Vagina (tissue), 2 donors: ENCODE results near the gene FRG2B. TPM values are rescaled to one million over a fixed set of nuclear protein-coding genes. Genes with fewer than 3 reads are reported as not detected.
"Not testable (repeated sequence)": the region's sequence is repeated elsewhere in the genome, so short reads cannot be mapped to it uniquely, and the experiment has no call there.

Source experiments
- DNase-seq, 2 donors: peaks; one replicate each; pipeline ENCODE4 v3.0.0-alpha.2; 2017; ENCODE audit errors: extremely low spot score in 2 of 2
- H3K27ac ChIP-seq: fragments of 200-600 bp; sonication (generic); one replicate; pipeline ENCODE4 v1.5.1; 2019
- H3K27me3 ChIP-seq: fragments of 200-600 bp; sonication (generic); one replicate; pipeline ENCODE4 v1.5.1; 2019
- H3K36me3 ChIP-seq, 2 donors: fragments of 200-600 bp; sonication (generic); one replicate each; pipeline ENCODE4 v1.5.1; 2017 to 2019
- H3K4me1 ChIP-seq: fragments of 200-600 bp; sonication (generic); one replicate; pipeline ENCODE4 v1.5.1; 2019
- H3K4me3 ChIP-seq, 2 donors: fragments of 200-600 bp; sonication (generic); 1 replicate in 1 of 2; 2 replicates in 1 of 2; pipeline ENCODE4 v1.5.1; 2016 to 2019
- H3K9me3 ChIP-seq: fragments of 200-600 bp; sonication (generic); one replicate; pipeline ENCODE4 v1.5.1; 2019
- POLR2A ChIP-seq, 2 donors: fragments of 450-650 bp; IDR thresholded peaks; one replicate each; pipeline ENCODE4 v1.6.1; 2017; ENCODE audit warnings: antibody characterized with exemption in 2 of 2, mild to moderate bottlenecking in 2 of 2, moderate library complexity in 2 of 2
- POLR2AphosphoS5 ChIP-seq, 2 donors: sonication (generic); formaldehyde crosslinking; IDR thresholded peaks; one replicate each; pipeline ENCODE4 v1.9.0; 2017; ENCODE audit warnings: antibody characterized with exemption in 2 of 2, mild to moderate bottlenecking in 2 of 2, low read depth in 1 of 2; ENCODE audit not compliant: insufficient read depth in 1 of 2
- intact Hi-C: fragments of 100-400 bp; cut with DNase I; formaldehyde crosslinking; loops from one replicate; pipeline ENCODE4 v1.15.1; 2023
- total RNA-seq: library from RNA; depleted of rRNA; stranded (reverse); fragments of >200 nt; gene quantifications from one replicate; pipeline ENCODE4 v1.2.3, GENCODE V29; 2016
- TF ChIP-seq, protein P1 (sequence below), 3 experiments: fragments of 450-650 bp in 2 of 3; fragments of 200-600 bp in 1 of 3; sonication (generic) in 1 of 3; IDR thresholded peaks; one replicate each; pipeline ENCODE4 v1.5.1; 2017 to 2019; ENCODE audit warnings: antibody characterized with exemption in 3 of 3, mild to moderate bottlenecking in 2 of 3, moderate library complexity in 2 of 3

The FRG2B gene
- total RNA-seq, 1 donor from 2014 or later: not detected

DNA sequence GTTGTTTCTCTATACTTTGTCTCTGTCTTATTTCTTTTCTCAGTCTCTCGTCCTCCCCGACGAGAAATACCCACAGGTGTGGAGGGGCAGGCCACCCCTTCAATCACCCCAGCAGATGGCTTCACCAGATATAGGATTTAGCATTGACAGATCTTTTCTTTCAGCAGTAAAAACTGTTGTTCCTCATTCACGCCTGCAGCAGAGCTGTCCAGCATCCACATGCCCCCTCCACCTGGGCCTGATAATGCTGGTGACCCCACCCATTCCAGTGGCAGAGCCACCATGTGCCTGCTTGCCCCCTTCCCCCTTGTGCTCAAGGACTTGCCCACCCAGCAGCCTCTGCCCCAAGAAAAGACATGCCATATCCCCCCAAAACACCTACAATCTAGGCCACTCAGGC lies 15.5 kb downstream of the FRG2B start:
- DNase-seq: no peak
- no peaks in the 10 kb centered on the region for H3K36me3 ChIP-seq
- TF ChIP-seq POLR2AphosphoS5 (IDR thresholded peaks at IDR 0.05; ENCODE audit: insufficient read depth in 1 of 2, low read depth in 1 of 2) (no peak), POLR2A (IDR thresholded peaks at IDR 0.05) (no peak)
- TF ChIP-seq, protein P1, sequence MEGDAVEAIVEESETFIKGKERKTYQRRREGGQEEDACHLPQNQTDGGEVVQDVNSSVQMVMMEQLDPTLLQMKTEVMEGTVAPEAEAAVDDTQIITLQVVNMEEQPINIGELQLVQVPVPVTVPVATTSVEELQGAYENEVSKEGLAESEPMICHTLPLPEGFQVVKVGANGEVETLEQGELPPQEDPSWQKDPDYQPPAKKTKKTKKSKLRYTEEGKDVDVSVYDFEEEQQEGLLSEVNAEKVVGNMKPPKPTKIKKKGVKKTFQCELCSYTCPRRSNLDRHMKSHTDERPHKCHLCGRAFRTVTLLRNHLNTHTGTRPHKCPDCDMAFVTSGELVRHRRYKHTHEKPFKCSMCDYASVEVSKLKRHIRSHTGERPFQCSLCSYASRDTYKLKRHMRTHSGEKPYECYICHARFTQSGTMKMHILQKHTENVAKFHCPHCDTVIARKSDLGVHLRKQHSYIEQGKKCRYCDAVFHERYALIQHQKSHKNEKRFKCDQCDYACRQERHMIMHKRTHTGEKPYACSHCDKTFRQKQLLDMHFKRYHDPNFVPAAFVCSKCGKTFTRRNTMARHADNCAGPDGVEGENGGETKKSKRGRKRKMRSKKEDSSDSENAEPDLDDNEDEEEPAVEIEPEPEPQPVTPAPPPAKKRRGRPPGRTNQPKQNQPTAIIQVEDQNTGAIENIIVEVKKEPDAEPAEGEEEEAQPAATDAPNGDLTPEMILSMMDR (IDR thresholded peaks at IDR 0.05): no peak
- no peaks in the 10 kb centered on the region for H3K27me3 ChIP-seq
- no peaks in the 10 kb centered on the region for H3K4me1 ChIP-seq
- H3K9me3 ChIP-seq: no peaks in the 10 kb centered on the region
- no peak overlapping the region for H3K27ac ChIP-seq
- intact Hi-C loops: no loop called here
- no peak overlapping the region for H3K4me3 ChIP-seq

DNA sequence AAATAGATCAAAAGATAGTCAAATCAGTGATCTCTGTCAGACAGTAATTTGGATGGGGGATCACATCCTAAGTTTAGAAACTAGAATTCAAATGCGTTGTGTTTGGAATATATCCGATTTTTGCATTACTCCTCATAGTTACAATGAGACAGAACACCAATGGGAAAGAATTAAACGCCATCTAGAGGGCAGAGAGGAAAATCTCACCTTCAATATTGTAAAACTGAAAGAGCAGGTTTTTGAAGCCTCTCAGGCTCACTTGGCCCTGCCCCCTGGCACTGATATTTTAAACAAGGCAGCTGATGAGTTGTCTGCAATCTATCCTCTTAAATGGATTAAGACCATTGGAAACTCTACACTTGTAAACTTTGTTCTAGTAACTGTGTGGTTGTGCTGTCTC lies 17.7 kb downstream of the FRG2B start:
- no peaks in the 10 kb centered on the region for H3K27me3 ChIP-seq
- no peaks in the 10 kb centered on the region for H3K4me1 ChIP-seq
- H3K9me3 ChIP-seq: no peaks in the 10 kb centered on the region
- TF ChIP-seq POLR2AphosphoS5 (IDR thresholded peaks at IDR 0.05; ENCODE audit: insufficient read depth in 1 of 2, low read depth in 1 of 2) (no peak), POLR2A (IDR thresholded peaks at IDR 0.05) (no peak)
- TF ChIP-seq, protein P1 (IDR thresholded peaks at IDR 0.05): no peak
- intact Hi-C loops: no loop called here
- H3K27ac ChIP-seq: no peak overlapping the region
- H3K4me3 ChIP-seq: no peak overlapping the region
- DNase-seq: no peak
- no peaks in the 10 kb centered on the region for H3K36me3 ChIP-seq

DNA sequence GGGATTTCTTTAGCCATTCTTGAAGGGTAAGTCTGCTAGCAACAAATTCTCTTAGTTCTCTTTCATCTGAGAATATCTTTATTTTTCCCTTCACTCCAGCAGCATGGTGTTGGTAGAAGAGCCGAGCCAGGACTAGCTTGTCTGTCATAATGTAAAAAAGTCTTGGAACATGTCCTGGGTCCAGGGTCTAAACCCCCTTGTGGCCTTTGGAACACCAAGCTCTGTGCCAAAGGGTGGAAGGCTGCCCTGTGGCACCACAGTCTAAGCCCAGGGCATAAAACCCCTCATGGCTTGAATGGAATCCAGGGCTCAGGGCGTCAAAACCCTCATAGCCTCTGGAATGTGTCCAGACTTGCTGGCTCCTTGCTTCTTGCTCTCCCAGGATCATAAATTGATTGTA lies 23.2 kb downstream of the FRG2B start:
- H3K36me3 ChIP-seq, intact Hi-C loops: not testable (repeated sequence)

DNA sequence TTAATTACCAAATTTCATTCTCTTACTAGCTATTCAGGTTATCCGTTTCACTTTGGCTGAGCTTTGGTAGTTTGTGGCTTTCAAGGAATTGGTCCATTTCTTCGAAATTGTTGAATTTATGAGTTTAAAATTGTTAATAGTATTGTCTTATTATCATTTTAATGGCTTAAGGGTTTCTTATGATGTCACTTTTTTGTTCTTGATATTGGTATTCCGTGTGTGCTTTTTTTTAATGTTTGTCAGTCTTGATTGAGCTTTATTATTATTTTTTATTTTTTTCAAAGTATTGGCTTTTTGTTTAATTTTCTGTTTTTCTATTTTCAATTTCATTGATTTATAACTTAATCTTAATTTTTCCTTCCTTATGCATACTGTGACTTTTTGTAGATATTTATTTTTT lies 25.9 kb downstream of the FRG2B start:
- no peak for TF ChIP-seq POLR2A (IDR thresholded peaks at IDR 0.05)
- TF ChIP-seq POLR2AphosphoS5 (IDR thresholded peaks at IDR 0.05; ENCODE audit: insufficient read depth in 1 of 2, low read depth in 1 of 2): no peak
- TF ChIP-seq, protein P1 (IDR thresholded peaks at IDR 0.05): no peak
- intact Hi-C loops: no loop called here
- H3K4me3 ChIP-seq: no peak overlapping the region
- no peaks in the 10 kb centered on the region for H3K36me3 ChIP-seq
- H3K27me3 ChIP-seq: no peaks in the 10 kb centered on the region
- H3K4me1 ChIP-seq: no peaks in the 10 kb centered on the region
- no peaks in the 10 kb centered on the region for H3K9me3 ChIP-seq
- H3K27ac ChIP-seq: no peak overlapping the region
- DNase-seq: no peak

More for the DNA sequence above, 23.2 kb downstream of the FRG2B start:
- H3K4me1 ChIP-seq, H3K27me3 ChIP-seq, DNase-seq, H3K9me3 ChIP-seq, H3K4me3 ChIP-seq, H3K27ac ChIP-seq: not testable (repeated sequence)

DNA sequence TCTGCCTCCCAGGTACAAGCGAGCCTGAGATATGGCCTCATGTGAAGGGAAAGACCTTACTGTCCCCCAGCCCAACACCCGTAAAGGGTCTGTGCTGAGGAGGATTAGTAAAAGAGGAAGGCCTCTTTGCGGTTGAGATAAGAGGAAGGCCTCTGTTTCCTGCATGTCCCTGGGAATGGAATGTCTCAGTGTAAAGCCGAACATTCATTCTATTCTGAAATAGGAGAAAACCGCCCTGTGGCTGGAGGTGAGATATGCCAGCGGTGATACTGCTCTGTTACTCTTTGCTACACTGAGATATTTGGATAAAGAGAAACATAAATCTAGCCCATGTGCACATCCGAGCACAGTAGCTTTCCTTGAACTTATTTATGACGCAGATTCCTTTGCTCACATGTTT lies 26.7 kb downstream of the FRG2B start:
- H3K36me3 ChIP-seq, H3K9me3 ChIP-seq, intact Hi-C loops, DNase-seq, H3K4me1 ChIP-seq, H3K4me3 ChIP-seq, H3K27me3 ChIP-seq, H3K27ac ChIP-seq: not testable (repeated sequence)

DNA sequence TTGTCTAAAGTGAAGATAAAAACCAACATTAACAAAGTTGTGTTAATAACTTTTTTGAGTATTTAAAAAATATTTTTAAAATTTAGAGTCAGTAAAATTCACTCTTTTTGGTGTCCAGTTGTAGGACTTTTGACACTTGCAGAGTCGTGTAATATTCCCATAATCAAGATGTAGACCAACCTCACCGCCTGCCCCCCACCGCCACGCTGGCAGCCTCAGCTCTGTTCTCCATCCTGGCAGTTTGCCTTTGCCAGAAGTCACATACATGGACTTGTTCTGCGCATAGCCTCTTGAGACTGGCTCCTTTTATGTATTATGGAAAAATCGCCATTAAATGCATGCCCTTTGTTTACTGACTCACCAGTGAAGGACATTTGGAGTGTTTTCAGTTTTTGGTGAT lies 33.9 kb downstream of the FRG2B start:
- no peaks in the 10 kb centered on the region for H3K27me3 ChIP-seq
- no peaks in the 10 kb centered on the region for H3K36me3 ChIP-seq
- no peak for DNase-seq
- H3K4me1 ChIP-seq: no peaks in the 10 kb centered on the region
- TF ChIP-seq, protein P1 (IDR thresholded peaks at IDR 0.05): no peak
- no peak for TF ChIP-seq POLR2A (IDR thresholded peaks at IDR 0.05)
- no peak for TF ChIP-seq POLR2AphosphoS5 (IDR thresholded peaks at IDR 0.05; ENCODE audit: insufficient read depth in 1 of 2, low read depth in 1 of 2)
- no peak overlapping the region for H3K27ac ChIP-seq
- H3K9me3 ChIP-seq: no peaks in the 10 kb centered on the region
- H3K4me3 ChIP-seq: no peak overlapping the region
- intact Hi-C loops: no loop called here
